RWPE2 (cell line): Measurements from ENCODE around the gene EIF2S2.

ENCODE experiments used
- ATAC-seq: fragments of 200-7000 bp; cut with Tn5 transposase; 3 replicates; pipeline ENCODE4 v1.9.1; 2021; ENCODE audit warnings: low read depth
- DNase-seq: peaks from one replicate; pipeline ENCODE4 v3.0.0-alpha.2; 2020; ENCODE audit warnings: low spot score
- H3K27ac ChIP-seq: fragments of 450-650 bp; 2 replicates; pipeline ENCODE4 v1.5.1; 2017; ENCODE audit warnings: mild to moderate bottlenecking; ENCODE audit not compliant: poor library complexity, severe bottlenecking
- H3K27me3 ChIP-seq: fragments of 250-450 bp; sonication (Bioruptor Pico); 2 replicates; pipeline ENCODE4 v1.5.1; 2021; ENCODE audit warnings: mild to moderate bottlenecking, moderate library complexity; ENCODE audit not compliant: insufficient read depth, poor library complexity, severe bottlenecking
- H3K36me3 ChIP-seq: fragments of 250-450 bp; sonication (Bioruptor Pico); 2 replicates; pipeline ENCODE4 v1.5.1; 2020; ENCODE audit warnings: low read depth, mild to moderate bottlenecking, moderate library complexity
- H3K4me1 ChIP-seq: fragments of 250-450 bp; sonication (Bioruptor Pico); 2 replicates; pipeline ENCODE4 v1.5.1; 2021; ENCODE audit warnings: mild to moderate bottlenecking, moderate library complexity; ENCODE audit not compliant: insufficient read depth, poor library complexity, severe bottlenecking
- H3K4me3 ChIP-seq: fragments of 250-450 bp; sonication (Bioruptor Pico); 2 replicates; pipeline ENCODE4 v1.5.1; 2021; ENCODE audit warnings: mild to moderate bottlenecking, moderate library complexity; ENCODE audit not compliant: severe bottlenecking
- H3K9me3 ChIP-seq: fragments of 250-450 bp; sonication (Bioruptor Pico); 2 replicates; pipeline ENCODE4 v1.5.1; 2021; ENCODE audit warnings: mild to moderate bottlenecking, moderate library complexity; ENCODE audit not compliant: severe bottlenecking
- TF ChIP-seq, protein P1 (sequence below): fragments of 450-650 bp; IDR thresholded peaks from one replicate; pipeline ENCODE4 v1.5.1; 2017; ENCODE audit warnings: mild to moderate bottlenecking, moderate library complexity; ENCODE audit not compliant: poor library complexity, severe bottlenecking

The EIF2S2 gene

DNA sequence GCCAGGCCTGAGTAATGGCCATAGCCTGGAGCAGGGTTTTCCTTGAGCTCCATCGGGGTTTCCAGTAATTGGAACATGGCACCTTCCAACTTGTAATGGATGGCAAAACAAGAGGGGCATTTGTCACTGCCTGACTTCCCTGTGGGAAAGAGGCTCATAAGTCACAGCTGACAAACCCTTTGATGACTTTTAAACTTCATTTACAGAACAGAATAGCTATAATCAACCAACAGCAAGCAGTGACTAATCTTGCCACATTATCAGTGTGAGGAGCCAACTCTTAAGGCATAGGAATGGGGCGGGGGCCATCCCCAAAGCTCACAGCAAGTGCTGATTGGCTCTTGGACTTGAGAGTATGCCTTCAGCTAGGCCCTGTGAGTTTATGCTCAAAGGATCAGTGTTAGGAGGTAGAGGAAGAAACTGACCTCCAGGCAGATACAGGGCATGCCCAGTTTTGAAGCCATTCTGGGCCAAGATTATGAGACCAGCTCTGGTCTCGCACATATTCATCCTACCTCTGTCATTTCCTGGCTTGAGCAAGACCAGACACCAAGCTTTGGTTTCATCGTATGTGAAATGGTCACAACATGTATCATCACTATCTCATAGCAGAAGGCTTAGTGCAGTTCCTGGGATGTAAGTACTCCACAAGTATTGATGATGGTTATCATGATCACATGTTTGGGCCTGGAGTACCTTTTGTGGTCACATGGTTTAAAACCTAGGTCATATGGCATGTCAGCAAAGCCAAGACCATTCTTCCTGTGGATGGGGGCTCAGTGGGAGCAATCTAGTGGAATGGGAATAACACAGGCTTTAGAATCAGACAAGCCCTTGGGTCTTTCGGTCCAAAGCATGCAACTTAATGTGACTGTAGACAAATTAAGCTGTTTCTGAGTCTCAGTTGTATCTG is 49.2 kb downstream of the EIF2S2 start:
- DNase-seq (no peak), ATAC-seq (peak; percentile 26)
- H3K4me1 ChIP-seq: peaks cover 32% of the 10 kb centered on the region
- peaks cover 5% of the 10 kb centered on the region; the same call in 1 of the 2 replicates for H3K36me3 ChIP-seq
- TF ChIP-seq, protein P1, sequence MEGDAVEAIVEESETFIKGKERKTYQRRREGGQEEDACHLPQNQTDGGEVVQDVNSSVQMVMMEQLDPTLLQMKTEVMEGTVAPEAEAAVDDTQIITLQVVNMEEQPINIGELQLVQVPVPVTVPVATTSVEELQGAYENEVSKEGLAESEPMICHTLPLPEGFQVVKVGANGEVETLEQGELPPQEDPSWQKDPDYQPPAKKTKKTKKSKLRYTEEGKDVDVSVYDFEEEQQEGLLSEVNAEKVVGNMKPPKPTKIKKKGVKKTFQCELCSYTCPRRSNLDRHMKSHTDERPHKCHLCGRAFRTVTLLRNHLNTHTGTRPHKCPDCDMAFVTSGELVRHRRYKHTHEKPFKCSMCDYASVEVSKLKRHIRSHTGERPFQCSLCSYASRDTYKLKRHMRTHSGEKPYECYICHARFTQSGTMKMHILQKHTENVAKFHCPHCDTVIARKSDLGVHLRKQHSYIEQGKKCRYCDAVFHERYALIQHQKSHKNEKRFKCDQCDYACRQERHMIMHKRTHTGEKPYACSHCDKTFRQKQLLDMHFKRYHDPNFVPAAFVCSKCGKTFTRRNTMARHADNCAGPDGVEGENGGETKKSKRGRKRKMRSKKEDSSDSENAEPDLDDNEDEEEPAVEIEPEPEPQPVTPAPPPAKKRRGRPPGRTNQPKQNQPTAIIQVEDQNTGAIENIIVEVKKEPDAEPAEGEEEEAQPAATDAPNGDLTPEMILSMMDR: no peak
- no peaks in the 10 kb centered on the region for H3K27me3 ChIP-seq
- no peak overlapping the region for H3K4me3 ChIP-seq
- no peaks in the 10 kb centered on the region for H3K9me3 ChIP-seq
- H3K27ac ChIP-seq: peak overlapping the region; percentile 30

DNA sequence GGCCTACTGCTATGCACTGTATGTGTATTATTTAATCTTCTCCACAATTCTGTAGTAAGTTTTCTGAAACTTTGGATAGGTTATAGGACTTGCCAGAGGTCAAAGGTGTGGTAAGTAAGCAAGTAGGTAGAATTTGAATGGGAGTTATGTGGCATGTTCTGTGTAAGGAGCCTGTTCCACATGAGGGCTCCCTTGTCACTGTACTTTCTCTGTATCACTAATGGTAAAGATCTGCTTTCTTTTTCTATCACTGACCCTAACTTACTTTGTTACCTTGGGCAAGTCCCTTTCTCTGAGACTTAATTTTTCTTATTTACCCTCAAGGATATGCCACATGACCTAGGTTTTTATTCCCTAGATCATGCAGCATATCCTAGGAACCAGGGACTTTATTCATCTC is 50.3 kb downstream of the EIF2S2 start:
- DNase-seq (no peak), ATAC-seq (no peak)
- no peak overlapping the region for H3K4me3 ChIP-seq
- TF ChIP-seq, protein P1: no peak
- no peaks in the 10 kb centered on the region for H3K9me3 ChIP-seq
- H3K27me3 ChIP-seq: no peaks in the 10 kb centered on the region
- H3K27ac ChIP-seq: peak overlapping the region; percentile 30
- H3K36me3 ChIP-seq: peaks cover 5% of the 10 kb centered on the region; the same call in 1 of the 2 replicates
- H3K4me1 ChIP-seq: peaks cover 28% of the 10 kb centered on the region

DNA sequence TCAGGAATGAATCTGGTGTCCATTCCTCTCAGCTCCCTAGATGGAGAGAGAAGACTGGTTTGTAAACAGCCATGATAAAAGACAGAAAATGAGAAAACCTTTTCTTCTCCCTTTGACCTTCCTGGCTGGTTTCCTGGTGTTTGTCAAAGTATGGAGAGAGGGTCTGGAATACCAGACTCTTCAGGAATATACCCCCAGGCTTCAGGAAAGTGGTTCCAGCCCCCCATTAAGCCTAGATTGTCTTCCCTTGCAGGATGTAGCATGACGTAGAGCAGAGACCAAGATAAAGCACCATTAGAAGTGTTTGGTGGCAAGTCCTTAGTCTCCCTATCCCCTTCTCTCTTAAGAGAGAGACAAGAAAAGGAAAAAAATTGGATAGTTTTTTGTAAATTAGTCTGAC is 51.1 kb downstream of the EIF2S2 start:
- H3K9me3 ChIP-seq: no peaks in the 10 kb centered on the region
- TF ChIP-seq, protein P1: no peak
- no peak for DNase-seq
- no peak overlapping the region for H3K4me3 ChIP-seq
- no peak overlapping the region for H3K27ac ChIP-seq
- no peaks in the 10 kb centered on the region for H3K27me3 ChIP-seq
- ATAC-seq: no peak
- H3K4me1 ChIP-seq: peaks cover 21% of the 10 kb centered on the region
- peaks cover 5% of the 10 kb centered on the region; the same call in 1 of the 2 replicates for H3K36me3 ChIP-seq

DNA sequence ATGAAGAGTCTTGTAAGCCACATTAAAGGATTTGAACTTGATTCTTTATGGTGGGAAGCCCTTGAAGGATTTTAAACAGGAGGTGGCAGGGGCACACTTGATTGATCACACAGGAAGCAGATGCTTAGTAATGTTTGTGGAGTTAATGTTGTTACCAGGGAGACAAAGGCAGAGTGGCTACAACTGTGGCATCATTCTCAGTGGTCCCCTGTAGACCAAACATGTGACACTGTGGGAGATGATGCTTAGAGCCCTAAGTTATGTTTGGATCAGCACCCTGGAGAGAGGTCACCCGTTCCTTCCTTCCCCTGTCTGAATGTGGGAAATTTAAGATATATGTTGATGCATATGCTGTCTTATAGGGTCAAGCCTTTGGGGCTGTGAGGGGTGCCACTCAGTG is 53.2 kb downstream of the EIF2S2 start:
- peaks cover 9% of the 10 kb centered on the region for H3K4me1 ChIP-seq
- H3K9me3 ChIP-seq: no peaks in the 10 kb centered on the region
- DNase-seq (no peak), ATAC-seq (0 out of 3 replicates have a peak, but pooled peaks have one; percentile 10)
- H3K27me3 ChIP-seq: no peaks in the 10 kb centered on the region
- TF ChIP-seq, protein P1: no peak
- H3K36me3 ChIP-seq: peaks cover 5% of the 10 kb centered on the region; the same call in 1 of the 2 replicates
- H3K27ac ChIP-seq: no peak overlapping the region
- H3K4me3 ChIP-seq: no peak overlapping the region

DNA sequence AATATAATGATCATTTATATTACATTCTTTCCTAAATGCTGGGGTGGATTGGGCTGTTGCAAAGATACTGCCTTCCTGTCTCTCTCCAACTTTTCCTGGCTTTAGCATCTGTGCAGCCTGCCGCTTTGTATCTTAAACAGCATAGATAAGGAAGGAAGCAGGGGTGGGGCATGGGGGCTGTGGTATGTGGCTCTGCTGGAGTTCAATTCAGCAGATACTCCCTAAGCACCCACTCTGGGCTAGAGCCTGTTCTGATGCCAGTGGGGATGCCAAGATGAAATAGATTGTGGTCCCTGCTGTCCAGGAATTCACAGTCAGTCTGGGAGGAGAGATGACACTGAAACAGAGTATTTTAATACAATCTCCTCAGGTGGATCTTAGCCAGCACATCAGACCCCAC is 56.8 kb downstream of the EIF2S2 start:
- no peak overlapping the region for H3K4me3 ChIP-seq
- no peak overlapping the region for H3K27ac ChIP-seq
- peaks cover 5% of the 10 kb centered on the region; the same call in 1 of the 2 replicates for H3K36me3 ChIP-seq
- ATAC-seq: no peak
- TF ChIP-seq, protein P1: no peak
- no peaks in the 10 kb centered on the region for H3K9me3 ChIP-seq
- no peak for DNase-seq
- no peaks in the 10 kb centered on the region for H3K4me1 ChIP-seq
- no peaks in the 10 kb centered on the region for H3K27me3 ChIP-seq
